ENCODE data around the gene TIMM29. TPM values are rescaled to one million over a fixed set of nuclear protein-coding genes. Genes with fewer than 3 reads are reported as not detected.

TIMM29 gene
- total RNA-seq, 1 donor, result 18.4 TPM

DNA sequence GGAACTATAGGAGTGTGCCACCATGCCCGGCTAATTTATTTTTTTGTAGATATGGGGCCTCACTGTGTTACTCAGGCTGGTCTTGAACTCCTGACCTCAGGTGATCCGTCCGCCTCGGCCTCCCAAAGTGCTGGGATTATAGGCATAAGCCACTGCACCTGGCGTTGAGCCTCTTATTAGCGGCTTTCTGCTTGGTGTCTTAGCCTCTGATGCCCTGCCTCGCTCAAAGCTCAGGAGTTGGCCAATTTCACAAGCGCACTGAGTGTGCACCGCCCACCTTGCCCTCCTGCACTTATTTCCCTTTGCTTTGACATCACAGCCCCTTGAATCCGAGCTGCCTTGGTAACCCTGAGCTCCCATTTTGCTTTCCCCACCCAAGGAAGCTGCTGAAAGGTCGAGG lies 10.3 kb upstream of the TIMM29 start:
- TF ChIP-seq, protein P1, sequence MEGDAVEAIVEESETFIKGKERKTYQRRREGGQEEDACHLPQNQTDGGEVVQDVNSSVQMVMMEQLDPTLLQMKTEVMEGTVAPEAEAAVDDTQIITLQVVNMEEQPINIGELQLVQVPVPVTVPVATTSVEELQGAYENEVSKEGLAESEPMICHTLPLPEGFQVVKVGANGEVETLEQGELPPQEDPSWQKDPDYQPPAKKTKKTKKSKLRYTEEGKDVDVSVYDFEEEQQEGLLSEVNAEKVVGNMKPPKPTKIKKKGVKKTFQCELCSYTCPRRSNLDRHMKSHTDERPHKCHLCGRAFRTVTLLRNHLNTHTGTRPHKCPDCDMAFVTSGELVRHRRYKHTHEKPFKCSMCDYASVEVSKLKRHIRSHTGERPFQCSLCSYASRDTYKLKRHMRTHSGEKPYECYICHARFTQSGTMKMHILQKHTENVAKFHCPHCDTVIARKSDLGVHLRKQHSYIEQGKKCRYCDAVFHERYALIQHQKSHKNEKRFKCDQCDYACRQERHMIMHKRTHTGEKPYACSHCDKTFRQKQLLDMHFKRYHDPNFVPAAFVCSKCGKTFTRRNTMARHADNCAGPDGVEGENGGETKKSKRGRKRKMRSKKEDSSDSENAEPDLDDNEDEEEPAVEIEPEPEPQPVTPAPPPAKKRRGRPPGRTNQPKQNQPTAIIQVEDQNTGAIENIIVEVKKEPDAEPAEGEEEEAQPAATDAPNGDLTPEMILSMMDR (IDR thresholded peaks at IDR 0.05; ENCODE audit: insufficient read depth, low read length), result no peak
- no peak for DNase-seq (ENCODE audit: low read depth)
- H3K4me3 ChIP-seq (ENCODE audit: low read depth, low read length), result no peak overlapping the region

DNA sequence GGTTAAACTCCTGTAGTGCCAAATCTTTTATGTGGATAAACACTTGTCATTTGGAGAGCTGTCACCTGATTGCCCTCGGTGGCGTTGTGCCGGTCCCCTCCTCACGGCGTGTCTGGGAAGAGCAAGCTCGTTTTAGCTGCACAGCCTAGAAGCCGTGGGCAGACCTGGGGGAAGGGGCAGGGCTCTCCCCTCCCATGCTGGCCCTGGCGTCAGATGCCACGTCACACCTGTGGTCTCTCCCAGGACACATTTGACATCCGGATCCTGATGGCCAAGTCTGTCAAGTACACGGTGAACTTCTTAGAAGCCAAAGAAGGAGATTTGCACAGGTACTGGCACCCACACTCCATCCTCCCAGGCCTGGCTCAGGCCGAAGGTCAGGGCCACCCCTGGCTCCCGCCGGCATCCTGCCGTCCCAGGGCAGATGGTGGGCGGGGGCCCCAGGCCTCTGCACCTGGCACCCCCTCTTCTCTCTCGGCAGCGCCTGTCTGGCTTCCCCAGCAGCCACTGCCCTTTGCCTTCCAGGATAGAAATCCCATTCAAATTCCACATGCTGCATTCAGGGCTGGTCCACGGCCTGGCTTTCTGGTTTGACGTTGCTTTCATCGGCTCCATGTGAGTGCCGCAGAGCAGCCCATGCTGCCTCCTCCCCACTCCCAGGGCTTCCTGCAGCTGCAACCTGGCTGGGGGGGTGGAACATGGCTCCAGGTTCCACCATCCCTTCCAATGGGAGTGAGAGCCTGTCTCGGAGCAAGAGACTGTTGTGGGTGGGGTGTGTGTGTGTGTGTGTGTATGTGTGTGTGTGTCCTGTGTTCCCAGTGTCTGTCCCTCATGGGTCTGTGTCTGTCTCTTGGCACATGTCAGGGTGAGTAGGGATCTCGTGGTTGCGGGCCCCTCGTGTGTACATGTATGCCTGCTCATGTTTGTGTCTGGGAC lies 9.0 kb upstream of the TIMM29 start:
- no peak for DNase-seq (ENCODE audit: low read depth)
- TF ChIP-seq, protein P1 (IDR thresholded peaks at IDR 0.05; ENCODE audit: insufficient read depth, low read length), result no peak
- H3K4me3 ChIP-seq (ENCODE audit: low read depth, low read length), result no peak overlapping the region

DNA sequence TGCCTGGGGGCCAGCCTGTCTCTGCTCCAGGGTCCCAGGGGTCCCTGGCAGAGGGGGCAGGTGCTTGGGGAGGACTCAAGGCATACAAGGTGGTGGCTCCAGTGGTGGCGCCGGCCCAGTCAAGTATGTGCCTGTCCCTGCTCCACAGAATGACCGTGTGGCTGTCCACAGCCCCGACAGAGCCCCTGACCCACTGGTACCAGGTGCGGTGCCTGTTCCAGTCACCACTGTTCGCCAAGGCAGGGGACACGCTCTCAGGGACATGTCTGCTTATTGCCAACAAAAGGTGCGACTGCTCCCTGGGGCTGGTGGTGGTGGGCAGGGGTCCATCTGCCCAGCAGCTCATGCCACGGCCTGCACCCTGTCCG lies 8.3 kb upstream of the TIMM29 start:
- DNase-seq (ENCODE audit: low read depth), result no peak
- TF ChIP-seq, protein P1 (IDR thresholded peaks at IDR 0.05; ENCODE audit: insufficient read depth, low read length), result no peak
- H3K4me3 ChIP-seq (ENCODE audit: low read depth, low read length), result no peak overlapping the region

DNA sequence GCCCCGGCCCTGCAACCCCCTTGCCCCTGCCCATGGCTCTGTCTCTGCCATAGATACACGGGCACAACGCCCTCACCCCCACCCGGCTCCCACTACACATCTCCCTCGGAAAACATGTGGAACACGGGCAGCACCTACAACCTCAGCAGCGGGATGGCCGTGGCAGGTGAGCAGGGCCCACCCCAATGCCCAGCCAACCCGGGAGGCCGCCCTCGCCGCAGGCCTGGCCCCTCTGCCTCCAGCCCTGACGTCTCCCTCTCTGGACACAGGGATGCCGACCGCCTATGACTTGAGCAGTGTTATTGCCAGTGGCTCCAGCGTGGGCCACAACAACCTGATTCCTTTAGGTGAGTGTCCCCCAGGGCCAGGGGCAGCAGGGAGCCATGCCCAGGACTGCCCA lies 7.8 kb upstream of the TIMM29 start:
- DNase-seq (ENCODE audit: low read depth), result no peak
- H3K4me3 ChIP-seq (ENCODE audit: low read depth, low read length), result no peak overlapping the region
- TF ChIP-seq, protein P1 (IDR thresholded peaks at IDR 0.05; ENCODE audit: insufficient read depth, low read length), result no peak

DNA sequence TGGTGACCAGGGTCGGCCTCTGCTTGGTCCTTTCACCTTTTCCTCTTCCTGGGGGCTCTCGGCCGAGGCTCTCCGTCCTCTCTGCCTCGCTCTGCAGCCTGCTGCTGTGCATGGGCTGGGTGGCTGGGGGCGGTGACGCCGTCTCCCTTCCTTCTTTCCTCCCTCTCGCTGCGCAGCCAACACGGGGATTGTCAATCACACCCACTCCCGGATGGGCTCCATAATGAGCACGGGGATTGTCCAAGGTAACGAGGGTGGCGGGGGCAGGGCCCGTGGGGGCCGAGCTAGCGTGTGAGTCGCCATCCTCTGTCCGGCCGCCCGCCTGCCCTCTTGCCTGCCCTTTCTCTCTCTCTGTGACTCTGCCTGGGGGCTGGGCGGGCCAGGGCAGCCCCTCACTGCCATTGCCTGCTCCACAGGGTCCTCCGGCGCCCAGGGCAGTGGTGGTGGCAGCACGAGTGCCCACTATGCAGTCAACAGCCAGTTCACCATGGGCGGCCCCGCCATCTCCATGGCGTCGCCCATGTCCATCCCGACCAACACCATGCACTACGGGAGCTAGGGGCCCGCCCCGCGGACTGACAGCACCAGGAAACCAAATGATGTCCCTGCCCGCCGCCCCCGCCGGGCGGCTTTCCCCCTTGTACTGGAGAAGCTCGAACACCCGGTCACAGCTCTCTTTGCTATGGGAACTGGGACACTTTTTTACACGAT lies 7.3 kb upstream of the TIMM29 start:
- TF ChIP-seq, protein P1 (IDR thresholded peaks at IDR 0.05; ENCODE audit: insufficient read depth, low read length), result no peak
- H3K4me3 ChIP-seq (ENCODE audit: low read depth, low read length), result no peak overlapping the region
- no peak for DNase-seq (ENCODE audit: low read depth)

DNA sequence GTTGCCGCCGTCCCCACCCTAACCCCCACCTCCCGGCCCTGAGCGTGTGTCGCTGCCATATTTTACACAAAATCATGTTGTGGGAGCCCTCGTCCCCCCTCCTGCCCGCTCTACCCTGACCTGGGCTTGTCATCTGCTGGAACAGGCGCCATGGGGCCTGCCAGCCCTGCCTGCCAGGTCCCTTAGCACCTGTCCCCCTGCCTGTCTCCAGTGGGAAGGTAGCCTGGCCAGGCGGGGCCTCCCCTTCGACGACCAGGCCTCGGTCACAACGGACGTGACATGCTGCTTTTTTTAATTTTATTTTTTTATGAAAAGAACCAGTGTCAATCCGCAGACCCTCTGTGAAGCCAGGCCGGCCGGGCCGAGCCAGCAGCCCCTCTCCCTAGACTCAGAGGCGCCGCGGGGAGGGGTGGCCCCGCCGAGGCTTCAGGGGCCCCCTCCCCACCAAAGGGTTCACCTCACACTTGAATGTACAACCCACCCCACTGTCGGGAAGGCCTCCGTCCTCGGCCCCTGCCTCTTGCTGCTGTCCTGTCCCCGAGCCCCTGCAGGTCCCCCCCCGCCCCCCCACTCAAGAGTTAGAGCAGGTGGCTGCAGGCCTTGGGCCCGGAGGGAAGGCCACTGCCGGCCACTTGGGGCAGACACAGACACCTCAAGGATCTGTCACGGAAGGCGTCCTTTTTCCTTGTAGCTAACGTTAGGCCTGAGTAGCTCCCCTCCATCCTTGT lies 6.5 kb upstream of the TIMM29 start:
- DNase-seq (ENCODE audit: low read depth), result no peak
- TF ChIP-seq, protein P1 (IDR thresholded peaks at IDR 0.05; ENCODE audit: insufficient read depth, low read length), result no peak
- H3K4me3 ChIP-seq (ENCODE audit: low read depth, low read length), result no peak overlapping the region
